Chondrocyte (in vitro differentiated cells): ENCODE results near the gene C21orf58. TPM values are rescaled to one million over a fixed set of nuclear protein-coding genes. Genes with fewer than 3 reads are reported as not detected.

Source experiments
- DNase-seq: peaks from one replicate; pipeline ENCODE4 v3.0.0; 2021; ENCODE audit warnings: mixed read lengths, low spot score
- H3K27ac Mint-ChIP-seq: one replicate; pipeline ENCODE4 v1.8.0; 2021; ENCODE audit warnings: mild to moderate bottlenecking, moderate library complexity, mixed read lengths; ENCODE audit not compliant: unreplicated experiment
- H3K27me3 Mint-ChIP-seq: 2 replicates; pipeline ENCODE4 v1.8.0; 2021; ENCODE audit warnings: low read depth, mixed read lengths
- H3K36me3 Mint-ChIP-seq: 2 replicates; pipeline ENCODE4 v1.8.0; 2021; ENCODE audit warnings: low read depth, mixed read lengths
- H3K4me1 Mint-ChIP-seq: 2 replicates; pipeline ENCODE4 v1.8.0; 2021; ENCODE audit warnings: low read depth, mild to moderate bottlenecking, mixed read lengths
- H3K4me3 Mint-ChIP-seq: one replicate; pipeline ENCODE4 v1.8.0; 2021; ENCODE audit warnings: mild to moderate bottlenecking, moderate library complexity, mixed read lengths; ENCODE audit not compliant: unreplicated experiment
- H3K9me3 Mint-ChIP-seq: 2 replicates; pipeline ENCODE4 v1.8.0; 2021; ENCODE audit warnings: low read depth, mixed read lengths
- CTCF ChIP-seq: fragments of 200-600 bp; sonication (generic); IDR thresholded peaks from 2 replicates; pipeline ENCODE4 v1.5.0; 2021; ENCODE audit warnings: antibody characterized with exemption, mild to moderate bottlenecking, moderate library complexity
- total RNA-seq: library from RNA; stranded (reverse); gene quantifications from 3 replicates; pipeline ENCODE4 v1.2.1, GENCODE V29; 2021

The C21orf58 gene
- total RNA-seq, 1 donor from 2014 or later: 5.6 TPM

GRCh38 chr21:46254208-46254975 lies 69.3 kb downstream of the C21orf58 start:
- Mint-ChIP-seq H3K27me3 (no peaks in the 10 kb centered on the region), H3K4me3 (no peak overlapping the region), H3K36me3 (peaks cover 52% of the 10 kb centered on the region), H3K9me3 (no peaks in the 10 kb centered on the region), H3K4me1 (peaks cover 4% of the 10 kb centered on the region), H3K27ac (no peak overlapping the region)
- DNase-seq: no peak
- no peak for TF ChIP-seq CTCF

- Mint-ChIP-seq H3K9me3 (no peaks in the 10 kb centered on the region), H3K36me3 (peaks cover 50% of the 10 kb centered on the region), H3K27ac (no peak overlapping the region)
Measured at GRCh38 chr21:46253610-46254124, 70.0 kb downstream of the C21orf58 start.

GRCh38 chr21:46252840-46253239 lies 70.8 kb downstream of the C21orf58 start:
- peaks cover 43% of the 10 kb centered on the region for H3K36me3 Mint-ChIP-seq
- H3K4me1 Mint-ChIP-seq: peaks cover 4% of the 10 kb centered on the region
- no peak for TF ChIP-seq CTCF
- H3K4me3 Mint-ChIP-seq: no peak overlapping the region
- H3K27ac Mint-ChIP-seq: no peak overlapping the region
- DNase-seq: no peak
- H3K27me3 Mint-ChIP-seq: no peaks in the 10 kb centered on the region
- no peaks in the 10 kb centered on the region for H3K9me3 Mint-ChIP-seq

More at GRCh38 chr21:46253610-46254124, 70.0 kb downstream of the C21orf58 start:
- Mint-ChIP-seq H3K4me3 (no peak overlapping the region), H3K4me1 (peaks cover 4% of the 10 kb centered on the region), H3K27me3 (no peaks in the 10 kb centered on the region)
- TF ChIP-seq CTCF: no peak
- no peak for DNase-seq

Other genes starting within 250 kb of the C21orf58 start
- 1,314 to 1,671 TPM (median 1,646 TPM) in 3 replicates for gene COL6A2, start 225.8 kb downstream of the C21orf58 start, total RNA-seq
- 1.7 to 4.1 TPM (median 1.7 TPM) in 3 replicates for gene FTCD, start 168.3 kb downstream of the C21orf58 start, total RNA-seq
- 14.0 to 18.5 TPM (median 14.1 TPM) in 3 replicates for gene SPATC1L, start 139.4 kb downstream of the C21orf58 start, total RNA-seq
- 93.2 to 110 TPM (median 107 TPM) in 3 replicates for gene LSS, start 95.1 kb downstream of the C21orf58 start, total RNA-seq
- gene MCM3AP, start 38.3 kb downstream of the C21orf58 start, total RNA-seq: 86.4 to 106 TPM (median 87.2 TPM) in 3 replicates
- 10.6 to 16.0 TPM (median 13.1 TPM) in 3 replicates for gene YBEY, start 37.5 kb downstream of the C21orf58 start, total RNA-seq
- gene PCNT, start 286 bp upstream of the C21orf58 start, total RNA-seq: 29.9 to 41.0 TPM (median 37.3 TPM) in 3 replicates
- gene DIP2A, start 135.0 kb upstream of the C21orf58 start, total RNA-seq: 27.9 to 37.0 TPM (median 30.3 TPM) in 3 replicates